Measurements from ENCODE around the gene ARL2.
A peak's percentile ranks its signal among the peaks of the same experiment; 100 is the strongest.

The ARL2 gene

GRCh38 chr11:65008016-65008415, 5.9 kb upstream of the ARL2 start:
- Histone ChIP-seq H3K27ac (ENCODE audit: low read depth, low read length) (no peak overlapping the region), H3K4me1 (ENCODE audit: control insufficient read depth, low read length) (peaks cover 10% of the 10 kb centered on the region), H3K9me3 (ENCODE audit: control insufficient read depth, insufficient read depth, low read length) (no peaks in the 10 kb centered on the region), H3K4me2 (ENCODE audit: low read length) (no peak overlapping the region), H4K20me1 (ENCODE audit: control insufficient read depth, insufficient read depth, low read depth, low read length) (no peaks in the 10 kb centered on the region), H3F3A (ENCODE audit: control insufficient read depth, insufficient read depth) (peaks cover 3% of the 10 kb centered on the region; the same call in 1 of the 2 replicates), H3K4me3 (ENCODE audit: low read length) (no peak overlapping the region), H3K36me3 (ENCODE audit: control insufficient read depth, low read length) (no peaks in the 10 kb centered on the region), H3K9me2 (replicated peaks; ENCODE audit: control insufficient read depth, low read length) (no peaks in the 10 kb centered on the region), H3K27me3 (ENCODE audit: control insufficient read depth, low read length) (no peaks in the 10 kb centered on the region), H3K79me2 (ENCODE audit: control insufficient read depth, low read length) (no peaks in the 10 kb centered on the region)
- TF ChIP-seq EZH2phosphoT487 (IDR thresholded peaks at IDR 0.05; ENCODE audit: borderline replicate concordance, low read length) (no peak), CTCF (IDR thresholded peaks at IDR 0.05; ENCODE audit: low read depth, low read length, poor library complexity, severe bottlenecking) (no peak)

GRCh38 chr11:65008873-65009272, 5.1 kb upstream of the ARL2 start:
- no peaks in the 10 kb centered on the region for H4K20me1 ChIP-seq (ENCODE audit: control insufficient read depth, insufficient read depth, low read depth, low read length)
- no peak overlapping the region for H3K4me3 ChIP-seq (ENCODE audit: low read length)
- H3F3A ChIP-seq (ENCODE audit: control insufficient read depth, insufficient read depth), result peaks cover 6% of the 10 kb centered on the region; the same call in 1 of the 2 replicates
- no peaks in the 10 kb centered on the region for H3K36me3 ChIP-seq (ENCODE audit: control insufficient read depth, low read length)
- H3K4me2 ChIP-seq (ENCODE audit: low read length), result no peak overlapping the region
- no peak overlapping the region for H3K27ac ChIP-seq (ENCODE audit: low read depth, low read length)
- H3K4me1 ChIP-seq (ENCODE audit: control insufficient read depth, low read length), result peaks cover 14% of the 10 kb centered on the region
- no peak for TF ChIP-seq EZH2phosphoT487 (IDR thresholded peaks at IDR 0.05; ENCODE audit: borderline replicate concordance, low read length)
- no peak for TF ChIP-seq CTCF (IDR thresholded peaks at IDR 0.05; ENCODE audit: low read depth, low read length, poor library complexity, severe bottlenecking)
- H3K79me2 ChIP-seq (ENCODE audit: control insufficient read depth, low read length), result no peaks in the 10 kb centered on the region
- no peaks in the 10 kb centered on the region for H3K9me3 ChIP-seq (ENCODE audit: control insufficient read depth, insufficient read depth, low read length)
- H3K9me2 ChIP-seq (replicated peaks; ENCODE audit: control insufficient read depth, low read length), result no peaks in the 10 kb centered on the region
- H3K27me3 ChIP-seq (ENCODE audit: control insufficient read depth, low read length), result no peaks in the 10 kb centered on the region

- H3K4me3 ChIP-seq (ENCODE audit: low read length), result peak overlapping the region; percentile 83
- no peaks in the 10 kb centered on the region for H3K9me2 ChIP-seq (replicated peaks; ENCODE audit: control insufficient read depth, low read length)
- H3K79me2 ChIP-seq (ENCODE audit: control insufficient read depth, low read length), result peaks cover 34% of the 10 kb centered on the region
- H4K20me1 ChIP-seq (ENCODE audit: control insufficient read depth, insufficient read depth, low read depth, low read length), result no peaks in the 10 kb centered on the region
- peak overlapping the region; percentile 89 for H3K27ac ChIP-seq (ENCODE audit: low read depth, low read length)
- peaks cover 6% of the 10 kb centered on the region; the same call in 1 of the 2 replicates for H3F3A ChIP-seq (ENCODE audit: control insufficient read depth, insufficient read depth)
- peak overlapping the region; percentile 81 for H3K4me2 ChIP-seq (ENCODE audit: low read length)
- H3K36me3 ChIP-seq (ENCODE audit: control insufficient read depth, low read length), result peaks cover 21% of the 10 kb centered on the region
- TF ChIP-seq EZH2phosphoT487 (IDR thresholded peaks at IDR 0.05; ENCODE audit: borderline replicate concordance, low read length), result no peak
- TF ChIP-seq CTCF (IDR thresholded peaks at IDR 0.05; ENCODE audit: low read depth, low read length, poor library complexity, severe bottlenecking), result peak; percentile 73
- no peaks in the 10 kb centered on the region for H3K9me3 ChIP-seq (ENCODE audit: control insufficient read depth, insufficient read depth, low read length)
- H3K27me3 ChIP-seq (ENCODE audit: control insufficient read depth, low read length), result no peaks in the 10 kb centered on the region
- H3K4me1 ChIP-seq (ENCODE audit: control insufficient read depth, low read length), result peaks cover 42% of the 10 kb centered on the region
These were observed 651 bp upstream of the ARL2 start for GRCh38 chr11:65013130-65013887.
